GM12892 (cell line): ENCODE data around the gene TMEM229B.

Experiments used
- POLR2A ChIP-seq: IDR thresholded peaks from 2 replicates; pipeline ENCODE4 v1.6.1; 2011; ENCODE audit warnings: low read depth, low read length, control low read depth
- POLR2AphosphoS5 ChIP-seq: IDR thresholded peaks from 2 replicates; pipeline ENCODE4 v1.6.1; 2011; ENCODE audit warnings: low read depth, low read length, control low read depth

DNA sequence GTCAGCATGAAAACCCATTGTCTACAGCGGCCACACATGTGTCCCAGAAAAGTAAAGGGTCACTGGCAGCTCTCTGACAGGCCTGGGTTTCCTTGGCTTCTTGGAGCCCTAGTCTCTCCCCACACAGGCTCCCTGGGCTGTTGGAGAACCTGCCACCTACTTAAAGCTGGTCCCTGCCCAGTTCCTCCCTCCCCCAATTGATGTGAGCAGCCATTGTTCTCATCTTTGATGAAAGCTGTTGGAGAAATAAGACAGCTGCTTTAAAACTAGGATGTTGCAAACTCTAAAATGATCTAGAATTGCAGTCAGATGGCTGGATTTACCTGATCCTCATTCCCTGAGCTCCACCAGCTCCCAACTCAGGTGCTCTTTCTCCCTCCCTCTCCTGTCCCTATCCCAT is 39.8 kb upstream of the TMEM229B start:
- no peak for TF ChIP-seq POLR2A
- TF ChIP-seq POLR2AphosphoS5 = no peak
